HL-60 (cell line): ENCODE measurements around the gene BPTF.

Source experiments
- DNase-seq, 2 experiments: peaks; one replicate each; pipeline ENCODE4 v3.0.0-alpha.2; 2010 to 2020; ENCODE audit warnings: low read depth in 1 of 2, low spot score in 1 of 2
- H3K27ac ChIP-seq: fragments of 250-450 bp; sonication (Bioruptor Pico); replicated peaks from 2 replicates; pipeline ENCODE4 v1.5.1; 2020; ENCODE audit warnings: mild to moderate bottlenecking, moderate library complexity
- H3K27me3 ChIP-seq: fragments of 250-450 bp; sonication (Bioruptor Pico); 2 replicates; pipeline ENCODE4 v1.5.1; 2021; ENCODE audit warnings: mild to moderate bottlenecking, moderate library complexity; ENCODE audit not compliant: insufficient read depth, poor library complexity, severe bottlenecking
- H3K4me3 ChIP-seq: replicated peaks from 2 replicates; pipeline ENCODE4 v1.5.1; 2011; ENCODE audit warnings: mild to moderate bottlenecking, control low read depth, low read length; ENCODE audit not compliant: insufficient read depth
- GABPA ChIP-seq: IDR thresholded peaks from 2 replicates; pipeline ENCODE4 v1.6.1; 2012; ENCODE audit warnings: low read depth
- POLR2AphosphoS5 ChIP-seq: IDR thresholded peaks from 2 replicates; pipeline ENCODE4 v1.6.1; 2012; ENCODE audit warnings: low read depth
- SPI1 ChIP-seq: IDR thresholded peaks from 2 replicates; pipeline ENCODE4 v1.6.1; 2012; ENCODE audit warnings: low read depth, mild to moderate bottlenecking, borderline replicate concordance
- TF ChIP-seq, protein P1 (sequence below): IDR thresholded peaks from 2 replicates; pipeline ENCODE4 v1.6.1; 2012; ENCODE audit warnings: low read depth; ENCODE audit not compliant: insufficient replicate concordance
- TF ChIP-seq, protein P2 (sequence below): IDR thresholded peaks from one replicate; pipeline ENCODE4 v1.5.1; 2011; ENCODE audit warnings: low read length, control low read depth, inconsistent platforms; ENCODE audit not compliant: insufficient read depth

Gene BPTF

DNA sequence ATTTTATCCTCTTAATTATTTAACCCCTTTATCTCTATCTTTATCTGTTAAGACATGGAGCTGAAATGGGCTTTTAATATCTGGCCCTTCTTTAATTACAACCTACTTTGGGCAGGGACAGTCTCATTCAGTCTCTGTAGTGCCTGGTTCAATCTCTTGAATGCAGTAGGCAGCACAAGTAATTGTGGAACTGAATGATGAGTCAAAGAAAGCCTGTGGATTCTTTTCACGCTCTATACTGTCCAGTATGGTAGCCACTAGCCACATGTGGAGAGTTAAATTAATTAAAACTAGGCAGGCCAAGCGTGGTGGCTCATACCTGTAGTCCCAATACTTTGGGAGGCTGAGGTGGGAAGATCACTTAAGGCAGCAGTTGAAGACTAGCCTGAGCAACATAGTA lies 9.3 kb downstream of the BPTF start:
- H3K27me3 ChIP-seq = no peaks in the 10 kb centered on the region
- TF ChIP-seq GABPA = no peak
- H3K27ac ChIP-seq = no peak overlapping the region
- H3K4me3 ChIP-seq = no peak overlapping the region
- no peak for DNase-seq

DNA sequence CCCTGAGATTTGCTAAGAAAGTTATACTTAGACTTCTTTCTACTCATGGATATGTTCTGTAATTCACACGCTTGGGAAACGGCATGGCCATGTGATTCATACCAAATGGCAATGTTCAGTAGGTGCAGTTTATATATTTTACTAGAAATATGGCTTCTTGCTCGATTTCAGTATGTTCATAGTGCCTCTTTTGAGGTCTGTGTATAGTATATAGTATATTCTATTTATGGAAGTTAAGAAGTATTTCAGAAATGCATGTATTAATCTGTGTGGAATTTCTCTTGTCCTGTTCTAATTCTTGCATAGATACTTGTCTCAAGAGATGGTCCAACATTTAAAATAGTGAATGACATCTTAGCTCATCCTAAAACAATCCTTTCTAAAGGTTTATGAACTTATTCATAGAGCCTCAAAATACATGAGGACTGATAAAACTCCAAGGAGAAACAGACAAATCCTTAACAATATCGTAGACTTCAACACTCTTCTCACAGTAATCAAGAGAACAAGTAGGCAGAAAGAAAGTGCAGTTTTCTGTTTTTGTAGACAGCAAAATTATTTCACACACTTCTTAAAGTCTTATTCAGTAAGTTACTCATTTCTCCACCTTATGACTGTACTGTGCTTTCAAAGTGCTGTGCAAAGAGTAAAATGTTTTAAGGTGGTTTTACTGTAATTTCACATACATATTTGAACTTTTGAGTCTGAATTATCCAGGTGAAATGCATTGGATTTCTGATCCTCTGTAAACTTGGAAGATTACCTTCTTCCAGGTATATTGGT lies 11.1 kb downstream of the BPTF start:
- no peak overlapping the region for H3K27ac ChIP-seq

DNA sequence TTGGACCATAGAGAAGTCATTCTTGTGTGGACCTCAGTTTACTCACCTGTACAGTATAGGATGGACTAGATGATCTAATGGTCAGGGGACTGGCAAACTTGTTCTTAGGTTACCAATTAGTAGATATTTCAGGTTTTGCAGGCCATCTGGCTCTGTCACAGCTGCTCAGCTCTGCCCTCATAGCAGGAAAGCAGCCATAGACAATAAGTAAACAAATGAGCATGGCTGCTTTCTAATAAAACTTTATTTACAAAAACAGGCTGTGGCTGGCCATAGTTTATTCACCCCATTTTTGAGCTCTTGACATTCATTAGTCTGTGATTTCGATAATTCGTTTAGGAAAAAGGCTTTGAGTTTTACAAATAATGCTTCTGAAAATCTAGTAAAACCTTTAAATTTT lies 12.7 kb downstream of the BPTF start:
- no peak for TF ChIP-seq GABPA
- TF ChIP-seq, protein P1, sequence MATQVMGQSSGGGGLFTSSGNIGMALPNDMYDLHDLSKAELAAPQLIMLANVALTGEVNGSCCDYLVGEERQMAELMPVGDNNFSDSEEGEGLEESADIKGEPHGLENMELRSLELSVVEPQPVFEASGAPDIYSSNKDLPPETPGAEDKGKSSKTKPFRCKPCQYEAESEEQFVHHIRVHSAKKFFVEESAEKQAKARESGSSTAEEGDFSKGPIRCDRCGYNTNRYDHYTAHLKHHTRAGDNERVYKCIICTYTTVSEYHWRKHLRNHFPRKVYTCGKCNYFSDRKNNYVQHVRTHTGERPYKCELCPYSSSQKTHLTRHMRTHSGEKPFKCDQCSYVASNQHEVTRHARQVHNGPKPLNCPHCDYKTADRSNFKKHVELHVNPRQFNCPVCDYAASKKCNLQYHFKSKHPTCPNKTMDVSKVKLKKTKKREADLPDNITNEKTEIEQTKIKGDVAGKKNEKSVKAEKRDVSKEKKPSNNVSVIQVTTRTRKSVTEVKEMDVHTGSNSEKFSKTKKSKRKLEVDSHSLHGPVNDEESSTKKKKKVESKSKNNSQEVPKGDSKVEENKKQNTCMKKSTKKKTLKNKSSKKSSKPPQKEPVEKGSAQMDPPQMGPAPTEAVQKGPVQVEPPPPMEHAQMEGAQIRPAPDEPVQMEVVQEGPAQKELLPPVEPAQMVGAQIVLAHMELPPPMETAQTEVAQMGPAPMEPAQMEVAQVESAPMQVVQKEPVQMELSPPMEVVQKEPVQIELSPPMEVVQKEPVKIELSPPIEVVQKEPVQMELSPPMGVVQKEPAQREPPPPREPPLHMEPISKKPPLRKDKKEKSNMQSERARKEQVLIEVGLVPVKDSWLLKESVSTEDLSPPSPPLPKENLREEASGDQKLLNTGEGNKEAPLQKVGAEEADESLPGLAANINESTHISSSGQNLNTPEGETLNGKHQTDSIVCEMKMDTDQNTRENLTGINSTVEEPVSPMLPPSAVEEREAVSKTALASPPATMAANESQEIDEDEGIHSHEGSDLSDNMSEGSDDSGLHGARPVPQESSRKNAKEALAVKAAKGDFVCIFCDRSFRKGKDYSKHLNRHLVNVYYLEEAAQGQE = no peak
- TF ChIP-seq POLR2AphosphoS5 = no peak
- TF ChIP-seq, protein P2, sequence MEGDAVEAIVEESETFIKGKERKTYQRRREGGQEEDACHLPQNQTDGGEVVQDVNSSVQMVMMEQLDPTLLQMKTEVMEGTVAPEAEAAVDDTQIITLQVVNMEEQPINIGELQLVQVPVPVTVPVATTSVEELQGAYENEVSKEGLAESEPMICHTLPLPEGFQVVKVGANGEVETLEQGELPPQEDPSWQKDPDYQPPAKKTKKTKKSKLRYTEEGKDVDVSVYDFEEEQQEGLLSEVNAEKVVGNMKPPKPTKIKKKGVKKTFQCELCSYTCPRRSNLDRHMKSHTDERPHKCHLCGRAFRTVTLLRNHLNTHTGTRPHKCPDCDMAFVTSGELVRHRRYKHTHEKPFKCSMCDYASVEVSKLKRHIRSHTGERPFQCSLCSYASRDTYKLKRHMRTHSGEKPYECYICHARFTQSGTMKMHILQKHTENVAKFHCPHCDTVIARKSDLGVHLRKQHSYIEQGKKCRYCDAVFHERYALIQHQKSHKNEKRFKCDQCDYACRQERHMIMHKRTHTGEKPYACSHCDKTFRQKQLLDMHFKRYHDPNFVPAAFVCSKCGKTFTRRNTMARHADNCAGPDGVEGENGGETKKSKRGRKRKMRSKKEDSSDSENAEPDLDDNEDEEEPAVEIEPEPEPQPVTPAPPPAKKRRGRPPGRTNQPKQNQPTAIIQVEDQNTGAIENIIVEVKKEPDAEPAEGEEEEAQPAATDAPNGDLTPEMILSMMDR = no peak
- no peak for TF ChIP-seq SPI1
- Histone ChIP-seq H3K4me3 (no peak overlapping the region), H3K27me3 (no peaks in the 10 kb centered on the region), H3K27ac (no peak overlapping the region)
- no peak for DNase-seq

More for the DNA sequence above, 11.1 kb downstream of the BPTF start:
- TF ChIP-seq POLR2AphosphoS5 (no peak), GABPA (no peak), SPI1 (no peak)
- TF ChIP-seq, protein P2 = no peak
- TF ChIP-seq, protein P1 = no peak
- Histone ChIP-seq H3K27me3 (no peaks in the 10 kb centered on the region), H3K4me3 (no peak overlapping the region)
- DNase-seq = no peak

DNA sequence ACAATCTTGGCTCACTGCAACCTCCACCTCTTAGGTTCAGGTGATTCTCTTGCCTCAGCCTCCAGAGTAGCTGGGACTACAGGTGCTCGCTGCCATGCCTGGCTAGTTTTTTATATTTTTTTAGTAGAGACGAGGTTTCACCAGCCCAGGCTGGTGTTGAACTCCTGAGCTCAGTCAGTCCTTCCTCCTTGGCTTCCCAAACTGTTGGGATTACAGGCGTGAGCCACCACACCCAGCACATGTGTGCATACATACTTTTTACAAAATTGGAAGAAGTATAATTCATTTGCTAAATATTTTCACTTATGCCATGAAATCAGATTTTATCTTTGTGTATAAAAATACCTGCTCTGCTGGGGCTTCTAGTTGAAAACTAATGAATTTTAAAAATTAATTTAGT lies 13.2 kb downstream of the BPTF start:
- no peak for TF ChIP-seq GABPA
- TF ChIP-seq, protein P2 = no peak
- no peak for TF ChIP-seq SPI1
- TF ChIP-seq, protein P1 = no peak
- no peak for TF ChIP-seq POLR2AphosphoS5
- no peaks in the 10 kb centered on the region for H3K27me3 ChIP-seq
- H3K4me3 ChIP-seq = no peak overlapping the region
- no peak overlapping the region for H3K27ac ChIP-seq
- DNase-seq = no peak
